Fibroblast of skin of right biceps (primary cell): ENCODE results near the gene CRYZL1.
"Not testable (repeated sequence)": the region's sequence is repeated elsewhere in the genome, so short reads cannot be mapped to it uniquely, and the experiment has no call there.

Experiments
- DNase-seq: peaks from one replicate; pipeline ENCODE4 v3.0.0-alpha.2; 2013

Gene CRYZL1

GRCh38 chr21:33641352-33642026 is at the start of gene CRYZL1:
Gene CRYZL1 (minus strand): TSS chr21:33641741. CDS start chr21:33631551, 10,190 bp downstream.
- peak; percentile 100 for DNase-seq

- DNase-seq = no peak
Observed at GRCh38 chr21:33690874-33691273, 49.3 kb upstream of the CRYZL1 start.

- DNase-seq = peak; percentile 57
Observed at GRCh38 chr21:33688353-33688752, 46.8 kb upstream of the CRYZL1 start.

GRCh38 chr21:33687634-33688033 is 46.1 kb upstream of the CRYZL1 start:
- no peak for DNase-seq

DNA sequence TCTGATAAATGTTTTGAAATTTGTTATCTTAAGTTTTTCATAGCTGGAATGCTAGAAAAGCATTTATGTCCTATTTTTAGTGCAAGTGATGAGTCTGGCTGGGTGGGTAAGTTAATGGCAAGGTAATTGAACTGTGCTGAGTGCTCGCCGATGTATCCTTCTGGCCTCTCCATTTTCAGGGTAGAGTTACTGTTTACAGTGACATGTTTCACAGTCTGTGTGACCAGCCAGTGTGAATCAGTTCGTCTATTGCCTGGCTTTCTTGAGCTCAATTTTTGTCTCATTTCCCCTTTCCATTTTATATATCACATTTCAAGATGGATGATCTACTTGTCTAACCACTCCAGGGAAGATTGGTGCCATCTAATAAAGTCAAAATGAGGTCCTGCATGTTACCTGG is 44.8 kb upstream of the CRYZL1 start:
- DNase-seq = no peak

- DNase-seq = peak; percentile 89
Observed at GRCh38 chr21:33685613-33686197, 44.2 kb upstream of the CRYZL1 start.

- no peak for DNase-seq
Observed at GRCh38 chr21:33684923-33685560, 43.5 kb upstream of the CRYZL1 start.

GRCh38 chr21:33684068-33684467 is 42.5 kb upstream of the CRYZL1 start:
- no peak for DNase-seq

DNA sequence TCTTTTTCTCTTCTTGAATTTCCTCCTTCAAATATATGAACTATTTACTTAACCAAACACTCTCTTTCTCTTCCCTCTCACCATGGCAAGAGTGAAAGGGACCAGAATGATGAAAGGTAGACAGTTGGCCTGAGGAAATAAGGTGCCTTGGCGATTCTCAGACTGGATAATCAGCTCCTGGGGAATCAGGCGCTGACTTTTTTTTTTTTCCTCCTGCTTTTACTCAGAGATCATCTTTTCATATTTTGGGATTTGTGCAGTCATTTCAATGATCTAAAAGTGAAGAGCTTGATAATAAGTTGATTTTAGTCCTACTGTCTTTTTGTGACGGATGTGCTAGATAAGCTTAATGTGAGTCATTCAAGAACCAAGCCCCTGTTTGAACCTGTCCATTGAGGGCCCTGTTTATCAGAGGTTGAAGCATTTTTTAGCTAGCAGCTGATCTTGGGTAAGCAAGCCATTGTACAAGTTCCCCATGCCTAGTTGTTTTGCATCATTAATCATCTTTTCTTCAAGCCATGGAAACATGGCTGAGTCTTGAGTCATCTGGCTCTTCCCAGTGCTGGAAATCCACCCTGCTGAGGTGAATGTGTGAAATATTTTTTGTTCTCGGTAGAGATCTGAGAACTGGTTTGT is 41.6 kb upstream of the CRYZL1 start:
- DNase-seq = peak; percentile 96

- no peak for DNase-seq
Observed at GRCh38 chr21:33680870-33681269, 39.3 kb upstream of the CRYZL1 start.

- no peak for DNase-seq
Observed at GRCh38 chr21:33677450-33677849, 35.9 kb upstream of the CRYZL1 start.

DNA sequence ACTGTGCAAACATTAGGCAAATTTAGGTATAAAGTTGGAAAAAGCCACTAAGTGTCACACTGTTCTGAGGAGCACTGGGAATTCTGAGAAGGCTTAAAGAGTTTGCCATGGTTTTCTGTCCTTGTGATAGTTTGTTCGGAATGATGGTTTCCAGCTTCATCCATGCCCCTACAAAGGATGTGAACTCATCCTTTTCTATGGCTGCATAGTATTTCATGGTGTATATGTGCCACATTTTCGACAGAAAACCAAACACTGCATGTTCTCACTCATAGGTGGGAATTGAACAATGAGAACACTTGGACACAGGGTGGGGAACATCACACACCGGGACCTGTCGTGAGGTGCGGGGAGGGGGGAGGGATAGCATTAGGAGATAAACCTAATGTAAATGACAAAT is 35.1 kb upstream of the CRYZL1 start:
- DNase-seq = not testable (repeated sequence)

GRCh38 chr21:33674226-33674625 is 32.7 kb upstream of the CRYZL1 start:
- no peak for DNase-seq

- no peak for DNase-seq
Observed at GRCh38 chr21:33673473-33673872, 31.9 kb upstream of the CRYZL1 start.

DNA sequence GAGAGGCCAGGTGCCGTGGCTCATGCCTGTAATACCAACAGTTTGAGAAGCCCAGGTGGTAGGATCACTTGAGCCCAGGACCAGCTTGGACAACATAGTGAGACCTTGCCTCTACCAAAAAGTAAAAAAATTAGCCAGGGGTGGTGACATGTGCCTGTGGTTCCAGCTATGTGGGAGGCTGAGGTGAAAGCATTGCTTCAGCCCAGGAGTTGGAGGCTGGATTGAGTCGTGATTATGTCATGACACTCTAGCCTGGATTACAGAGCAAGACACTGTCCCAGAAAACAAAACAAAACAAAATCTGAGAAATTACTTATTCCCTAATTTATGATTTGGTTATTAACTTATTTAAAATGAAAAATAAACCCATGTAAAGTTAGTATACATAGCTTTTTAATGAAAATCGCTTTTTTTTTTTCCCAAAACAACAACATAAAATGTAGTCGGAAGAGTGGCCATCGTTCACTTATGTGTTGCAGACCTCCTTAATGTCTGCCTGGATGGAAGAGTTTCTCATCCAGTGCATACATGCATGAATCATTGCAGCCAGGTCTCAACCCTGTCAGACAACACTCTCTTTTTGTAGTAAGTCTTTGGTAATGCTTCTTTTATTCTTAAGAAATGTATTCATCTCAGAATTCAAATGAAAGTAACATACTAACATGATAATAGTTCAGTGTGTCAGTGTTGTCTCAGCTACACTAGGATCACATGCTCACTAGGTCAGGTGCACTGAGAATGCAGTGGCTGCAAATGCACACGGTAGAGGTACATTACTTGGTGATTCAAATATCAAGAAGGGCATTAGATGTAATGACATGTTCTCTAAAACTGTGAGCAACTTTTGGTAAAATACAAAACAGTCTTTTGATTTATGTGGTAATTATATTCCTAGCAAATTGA is 28.8 kb upstream of the CRYZL1 start:
- DNase-seq = peak; percentile 17

- DNase-seq = no peak
Observed at GRCh38 chr21:33668620-33669019, 27.1 kb upstream of the CRYZL1 start.

DNA sequence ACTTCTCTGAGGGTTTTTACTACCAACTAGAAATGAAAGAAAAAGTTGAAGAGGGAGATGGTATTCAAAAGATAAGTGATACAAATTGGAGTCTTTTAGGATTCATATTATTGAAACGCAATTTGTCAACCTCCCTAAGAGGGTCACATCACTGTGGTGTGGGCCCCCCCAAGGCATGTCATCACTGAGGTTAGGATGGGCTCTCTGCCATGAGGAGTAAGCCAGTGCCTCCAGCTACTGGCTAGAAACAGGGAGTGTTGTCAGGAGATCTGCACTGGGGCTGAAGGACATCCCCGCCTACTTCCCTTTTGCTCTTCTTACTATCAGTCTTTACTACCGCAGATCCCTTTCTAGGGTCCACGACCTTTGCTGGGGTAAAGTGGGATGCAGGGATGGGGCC is 26.6 kb upstream of the CRYZL1 start:
- DNase-seq = peak; percentile 62

- DNase-seq = no peak
Observed at GRCh38 chr21:33667636-33668035, 26.1 kb upstream of the CRYZL1 start.

DNA sequence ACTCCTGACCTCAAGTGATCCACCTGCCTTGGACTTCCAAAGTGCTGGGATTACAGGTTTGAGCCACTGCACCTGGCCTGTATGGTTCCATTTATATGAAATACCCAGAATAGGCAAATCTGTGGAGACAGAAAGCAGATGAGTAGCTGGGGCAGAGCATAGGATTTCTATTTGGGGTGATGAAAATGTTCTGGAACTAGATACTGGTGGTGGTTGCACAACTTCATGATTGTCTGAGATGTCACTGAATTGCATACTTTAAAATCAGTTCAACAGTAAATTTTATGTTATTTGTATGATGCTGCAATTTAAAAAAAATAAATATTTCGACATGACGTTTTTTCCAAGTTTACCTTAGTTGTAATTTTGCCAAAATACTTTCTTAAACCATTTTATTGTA is 24.6 kb upstream of the CRYZL1 start:
- no peak for DNase-seq

GRCh38 chr21:33664135-33664534 is 22.6 kb upstream of the CRYZL1 start:
- no peak for DNase-seq

DNA sequence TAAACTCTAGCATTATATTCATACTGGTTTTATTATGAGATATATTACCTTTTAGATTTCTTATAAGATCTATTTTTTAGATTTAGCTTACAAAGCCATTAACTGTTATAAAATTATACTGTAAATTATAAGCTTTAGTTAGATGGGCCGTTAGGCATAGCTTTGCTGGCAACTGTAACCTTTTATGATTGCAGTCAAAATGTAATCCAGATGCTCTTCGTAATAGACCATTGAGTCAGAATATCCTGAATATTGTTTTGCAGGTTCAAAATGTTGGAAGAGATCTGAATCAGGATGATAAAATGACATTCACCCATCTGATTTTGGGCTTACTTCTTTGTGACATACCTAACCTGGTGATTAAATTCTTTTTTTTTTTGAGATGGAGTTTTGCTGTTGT is 21.7 kb upstream of the CRYZL1 start:
- no peak for DNase-seq

GRCh38 chr21:33662046-33662445 is 20.5 kb upstream of the CRYZL1 start:
- DNase-seq = no peak

DNA sequence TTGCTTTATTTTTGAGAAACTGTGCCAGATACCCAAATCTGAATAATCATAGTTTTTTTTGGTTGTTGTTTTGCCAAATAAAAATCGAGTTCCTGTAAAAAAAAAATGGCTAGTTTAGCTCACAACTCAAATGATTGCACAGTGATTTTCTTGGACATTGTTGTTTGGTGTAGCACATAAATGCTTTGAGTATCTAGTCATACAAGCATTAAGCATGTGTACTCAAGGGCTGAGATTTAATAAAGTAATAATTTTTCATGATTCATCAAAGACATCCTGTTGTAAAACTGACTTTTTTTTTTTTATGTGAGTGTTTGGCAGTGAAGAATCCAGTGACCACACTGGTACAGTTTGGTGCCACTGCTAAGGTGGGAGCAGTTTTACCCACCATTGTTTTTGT is 19.6 kb upstream of the CRYZL1 start:
- DNase-seq = no peak
